Brain microvascular endothelial cell (primary cell): ENCODE measurements around the gene CLDN16.
A peak's percentile ranks its signal among the peaks of the same experiment; 100 is the strongest.

Experiments used
- DNase-seq: peaks from one replicate; pipeline ENCODE4 v3.0.0-alpha.2; 2020
- H3K27ac ChIP-seq: fragments of 250-450 bp; sonication (Bioruptor Pico); 2 replicates; pipeline ENCODE4 v1.5.1; 2020; ENCODE audit warnings: mild to moderate bottlenecking, moderate library complexity
- H3K27me3 ChIP-seq: fragments of 250-450 bp; sonication (Bioruptor Pico); replicated peaks from 2 replicates; pipeline ENCODE4 v1.5.1; 2020; ENCODE audit warnings: mild to moderate bottlenecking
- H3K36me3 ChIP-seq: fragments of 250-450 bp; sonication (Bioruptor Pico); replicated peaks from 2 replicates; pipeline ENCODE4 v1.5.1; 2020; ENCODE audit warnings: mild to moderate bottlenecking
- H3K4me3 ChIP-seq: 2 replicates; pipeline ENCODE4 v1.5.1; 2011; ENCODE audit warnings: low read depth, mild to moderate bottlenecking, control low read depth, low read length, moderate library complexity
- in situ Hi-C: cut with HindIII; loops from 2 replicates; pipeline ENCODE4 v1.10.0; 2017; ENCODE audit warnings: low sequenced_read_pairs, low pct_ligation_motif_present
- TF ChIP-seq, protein P1 (sequence below): IDR thresholded peaks from 2 replicates; pipeline ENCODE4 v1.5.1; 2011; ENCODE audit warnings: low read depth, mild to moderate bottlenecking, moderate library complexity, low read length, control low read depth, inconsistent platforms; ENCODE audit errors: missing control alignments

The CLDN16 gene

DNA sequence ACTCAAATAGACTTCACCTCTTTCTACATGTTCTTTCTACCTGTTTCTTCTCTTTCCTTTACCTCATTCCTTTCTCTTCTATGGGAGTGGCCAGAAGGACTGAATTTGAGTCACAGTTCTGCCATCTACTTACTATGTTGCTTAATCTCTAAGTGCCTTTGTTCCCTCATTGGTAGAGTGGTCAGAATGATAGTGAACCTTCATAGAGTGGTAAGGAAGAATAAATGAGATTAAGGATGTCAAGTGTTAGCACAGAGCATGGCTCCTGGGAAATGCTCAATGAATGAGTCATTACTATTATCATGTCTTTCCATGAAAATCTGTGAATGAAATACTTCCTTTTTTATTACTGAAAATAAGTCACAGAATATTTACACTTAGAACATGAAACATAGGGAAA, 44.3 kb downstream of the CLDN16 start:
- Histone ChIP-seq H3K27me3 (no peaks in the 10 kb centered on the region), H3K36me3 (no peaks in the 10 kb centered on the region), H3K4me3 (no peak overlapping the region), H3K27ac (no peak overlapping the region)
- in situ Hi-C loops = no loop called here
- TF ChIP-seq, protein P1, sequence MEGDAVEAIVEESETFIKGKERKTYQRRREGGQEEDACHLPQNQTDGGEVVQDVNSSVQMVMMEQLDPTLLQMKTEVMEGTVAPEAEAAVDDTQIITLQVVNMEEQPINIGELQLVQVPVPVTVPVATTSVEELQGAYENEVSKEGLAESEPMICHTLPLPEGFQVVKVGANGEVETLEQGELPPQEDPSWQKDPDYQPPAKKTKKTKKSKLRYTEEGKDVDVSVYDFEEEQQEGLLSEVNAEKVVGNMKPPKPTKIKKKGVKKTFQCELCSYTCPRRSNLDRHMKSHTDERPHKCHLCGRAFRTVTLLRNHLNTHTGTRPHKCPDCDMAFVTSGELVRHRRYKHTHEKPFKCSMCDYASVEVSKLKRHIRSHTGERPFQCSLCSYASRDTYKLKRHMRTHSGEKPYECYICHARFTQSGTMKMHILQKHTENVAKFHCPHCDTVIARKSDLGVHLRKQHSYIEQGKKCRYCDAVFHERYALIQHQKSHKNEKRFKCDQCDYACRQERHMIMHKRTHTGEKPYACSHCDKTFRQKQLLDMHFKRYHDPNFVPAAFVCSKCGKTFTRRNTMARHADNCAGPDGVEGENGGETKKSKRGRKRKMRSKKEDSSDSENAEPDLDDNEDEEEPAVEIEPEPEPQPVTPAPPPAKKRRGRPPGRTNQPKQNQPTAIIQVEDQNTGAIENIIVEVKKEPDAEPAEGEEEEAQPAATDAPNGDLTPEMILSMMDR = no peak
- DNase-seq = no peak

DNA sequence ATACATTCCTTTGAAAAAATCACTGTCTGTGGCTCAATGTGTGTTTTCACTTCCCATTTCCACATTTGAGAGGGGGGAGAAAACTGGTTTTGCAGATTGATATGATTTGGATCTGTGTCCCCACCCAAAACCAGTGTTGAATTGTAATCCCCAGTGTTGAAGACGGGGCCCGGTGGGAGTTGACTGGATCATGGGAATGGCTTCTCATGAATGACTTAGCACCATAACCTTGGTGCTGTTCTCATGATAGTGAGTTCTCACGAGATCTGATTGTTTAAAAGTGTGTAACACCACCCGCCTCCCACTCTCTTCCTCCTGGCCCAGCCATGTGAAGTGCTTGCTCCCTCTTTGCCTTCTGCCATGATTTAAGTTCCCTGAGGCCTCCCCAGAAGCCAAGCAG, 45.7 kb downstream of the CLDN16 start:
- Histone ChIP-seq H3K4me3 (no peak overlapping the region), H3K36me3 (no peaks in the 10 kb centered on the region), H3K27me3 (no peaks in the 10 kb centered on the region), H3K27ac (no peak overlapping the region)
- DNase-seq = no peak
- TF ChIP-seq, protein P1 = no peak
- in situ Hi-C loops = no loop called here

DNA sequence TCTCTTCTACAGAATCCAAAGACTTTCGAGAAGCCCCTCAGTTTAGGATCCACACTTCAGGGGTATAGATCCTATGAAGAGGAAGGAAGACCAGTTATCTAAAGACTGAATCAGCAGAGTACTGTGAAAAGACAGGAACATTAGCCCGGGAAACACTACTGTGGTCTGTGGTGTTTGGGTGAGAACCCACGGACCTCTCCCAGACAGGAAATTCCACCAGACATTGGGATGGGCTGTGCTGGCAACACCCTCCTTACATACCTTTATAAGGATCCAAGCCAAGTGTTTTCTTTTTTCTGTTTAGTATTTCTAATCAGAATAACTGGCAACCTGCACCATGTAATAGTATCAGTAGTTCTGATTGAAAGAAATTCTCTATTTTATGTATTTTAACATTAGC, 47.7 kb downstream of the CLDN16 start:
- no peaks in the 10 kb centered on the region for H3K27me3 ChIP-seq
- H3K27ac ChIP-seq = no peak overlapping the region
- no peaks in the 10 kb centered on the region for H3K36me3 ChIP-seq
- no peak for DNase-seq
- H3K4me3 ChIP-seq = no peak overlapping the region
- in situ Hi-C loops = no loop called here
- TF ChIP-seq, protein P1 = no peak

DNA sequence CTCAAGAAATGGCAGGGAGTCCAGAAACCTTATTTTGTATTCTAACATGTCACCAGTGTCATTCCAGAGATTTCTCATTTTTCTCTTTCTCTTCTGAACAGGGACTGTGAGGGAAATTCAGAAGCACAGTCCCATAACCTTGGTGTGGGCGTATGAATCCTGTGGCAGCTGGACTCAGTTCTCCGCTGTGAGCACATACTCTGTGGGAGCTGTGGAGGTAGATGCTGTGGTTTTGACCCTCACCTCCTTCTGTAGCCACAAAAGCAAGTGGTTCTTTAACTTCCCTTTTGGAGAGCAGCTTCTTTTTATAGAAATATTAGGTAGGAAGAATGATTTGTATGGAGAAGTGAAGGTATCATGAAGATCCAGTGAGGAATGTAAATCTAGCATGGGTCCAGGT, 48.4 kb downstream of the CLDN16 start:
- Histone ChIP-seq H3K27me3 (no peaks in the 10 kb centered on the region), H3K27ac (no peak overlapping the region), H3K4me3 (no peak overlapping the region), H3K36me3 (no peaks in the 10 kb centered on the region)
- no peak for DNase-seq
- TF ChIP-seq, protein P1 = no peak
- in situ Hi-C loops = no loop called here

DNA sequence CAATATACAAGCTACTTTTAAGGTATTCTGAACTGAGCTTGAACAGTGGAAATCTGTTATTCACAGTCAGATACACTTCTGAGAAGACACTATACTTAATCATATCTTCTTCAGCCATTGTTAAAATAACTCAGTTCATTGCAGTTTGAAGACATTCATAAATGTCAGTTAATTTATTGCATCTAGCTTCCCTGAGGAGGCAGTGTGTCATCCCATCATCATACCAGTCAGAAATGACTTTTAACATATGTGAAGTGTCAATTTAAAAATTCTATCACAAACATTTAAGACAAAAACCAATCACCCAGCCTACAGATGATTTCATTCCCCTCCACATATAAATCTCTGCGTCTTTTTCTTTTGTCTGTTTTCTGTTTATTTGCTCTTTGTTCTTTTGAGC, 54.3 kb downstream of the CLDN16 start:
- DNase-seq = no peak
- in situ Hi-C loops = no loop called here

DNA sequence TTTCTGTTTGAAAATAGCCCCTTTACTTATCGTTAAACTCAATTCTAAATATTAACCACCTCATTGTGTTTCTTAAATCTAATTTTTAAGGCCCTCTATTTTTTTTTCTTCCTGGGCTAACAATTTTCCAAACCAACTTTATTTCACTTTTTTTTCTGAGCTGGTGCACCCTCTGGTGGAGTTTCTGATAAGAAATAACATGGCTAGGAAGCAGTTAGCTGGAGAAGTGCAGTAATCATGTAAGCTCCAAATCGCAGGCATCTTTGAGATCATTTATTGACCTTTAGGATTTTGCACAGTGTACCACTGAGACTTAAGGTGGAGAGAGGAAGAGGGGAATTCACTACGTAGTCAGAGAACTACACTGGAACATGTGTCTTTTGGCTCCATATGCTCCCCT, 55.3 kb downstream of the CLDN16 start:
- TF ChIP-seq, protein P1 = peak; percentile 51
- in situ Hi-C loops = no loop called here
- DNase-seq = peak; percentile 31

More for the DNA sequence above, 54.3 kb downstream of the CLDN16 start:
- Histone ChIP-seq H3K27ac (no peak overlapping the region), H3K4me3 (no peak overlapping the region), H3K36me3 (no peaks in the 10 kb centered on the region), H3K27me3 (no peaks in the 10 kb centered on the region)
- TF ChIP-seq, protein P1 = no peak

More for the DNA sequence above, 55.3 kb downstream of the CLDN16 start:
- no peak overlapping the region for H3K27ac ChIP-seq
- no peaks in the 10 kb centered on the region for H3K36me3 ChIP-seq
- no peaks in the 10 kb centered on the region for H3K27me3 ChIP-seq
- no peak overlapping the region for H3K4me3 ChIP-seq
